Smooth muscle cell (in vitro differentiated cells): ENCODE measurements around the gene LY86. TPM values are rescaled to one million over a fixed set of nuclear protein-coding genes. Genes with fewer than 3 reads are reported as not detected.

Source experiments
- DNase-seq: peaks from one replicate; lab custom pipeline; 2025; ENCODE audit not compliant: unreplicated experiment; lab: John Stamatoyannopoulos, UW
- H2AFZ ChIP-seq: fragments of 200-600 bp; sonication (generic); 2 replicates; pipeline ENCODE4 v1.6.0; 2016; ENCODE audit warnings: antibody characterized with exemption, low read depth, mild to moderate bottlenecking
- H3F3A ChIP-seq: fragments of 200-600 bp; sonication (generic); 2 replicates; pipeline ENCODE4 v1.6.0; 2017; ENCODE audit warnings: antibody characterized with exemption, low read depth
- H3K27ac ChIP-seq: fragments of 200-600 bp; sonication (generic); 2 replicates; pipeline ENCODE4 v1.5.1; 2016; ENCODE audit warnings: low read depth, mild to moderate bottlenecking
- H3K27me3 ChIP-seq: fragments of 200-600 bp; sonication (generic); 2 replicates; pipeline ENCODE4 v1.6.1; 2016; ENCODE audit warnings: low read depth, mild to moderate bottlenecking
- H3K36me3 ChIP-seq: fragments of 200-600 bp; sonication (generic); 2 replicates; pipeline ENCODE4 v1.5.1; 2016; ENCODE audit warnings: low read depth
- H3K4me1 ChIP-seq: fragments of 200-600 bp; sonication (generic); 2 replicates; pipeline ENCODE4 v1.5.1; 2016; ENCODE audit warnings: low read depth
- H3K4me2 ChIP-seq: fragments of 200-600 bp; sonication (generic); 2 replicates; pipeline ENCODE4 v1.6.0; 2016; ENCODE audit warnings: mild to moderate bottlenecking
- H3K4me3 ChIP-seq: fragments of 200-600 bp; sonication (generic); 2 replicates; pipeline ENCODE4 v1.5.1; 2016; ENCODE audit warnings: mild to moderate bottlenecking
- H3K79me2 ChIP-seq: fragments of 200-600 bp; sonication (generic); 2 replicates; pipeline ENCODE4 v1.6.0; 2016; ENCODE audit warnings: low read depth, mild to moderate bottlenecking
- H3K9ac ChIP-seq: fragments of 200-600 bp; sonication (generic); 2 replicates; pipeline ENCODE4 v1.6.0; 2016; ENCODE audit warnings: low read depth
- H3K9me3 ChIP-seq: fragments of 200-600 bp; sonication (generic); replicated peaks from 2 replicates; pipeline ENCODE4 v1.5.1; 2016; ENCODE audit warnings: low read depth
- H4K20me1 ChIP-seq: fragments of 200-600 bp; sonication (generic); 2 replicates; pipeline ENCODE4 v1.6.0; 2016; ENCODE audit warnings: low read depth
- CTCF ChIP-seq: fragments of 200-600 bp; sonication (generic); IDR thresholded peaks from 2 replicates; pipeline ENCODE4 v1.5.1; 2017; ENCODE audit warnings: borderline replicate concordance, mild to moderate bottlenecking, antibody characterized with exemption; ENCODE audit not compliant: insufficient read depth, poor library complexity, severe bottlenecking
- WGBS: methylation state at CpG from one replicate; pipeline ENCODE4 v1.1.7; 2016; ENCODE audit warnings: low lambda C conversion rate; 5-methylcytosine and 5-hydroxymethylcytosine counted together
- polyA plus RNA-seq: library from polyadenylated mRNA; unstranded; fragments of >200 nt; fragmentation: Nextera tagmentation; extraction: Ambion mirVana; gene quantifications from 2 replicates; pipeline ENCODE4 v1.2.1, GENCODE V29; 2016
- total RNA-seq: library from RNA; depleted of rRNA; stranded (reverse); fragments of >200 nt; gene quantifications from 2 replicates; pipeline ENCODE4 v1.2.3, GENCODE V29; 2014

The LY86 gene
- total and polyA plus RNA-seq, 2 experiments from 2014 or later = not detected

- H3K27ac ChIP-seq = no peak overlapping the region
- no peaks in the 10 kb centered on the region for H3F3A ChIP-seq
- H3K4me1 ChIP-seq = no peaks in the 10 kb centered on the region
- 97% methylated on average over 1 of the region's 1 CpG for WGBS
- no peak overlapping the region for H3K4me2 ChIP-seq
- no peaks in the 10 kb centered on the region for H4K20me1 ChIP-seq
- no peak overlapping the region for H3K4me3 ChIP-seq
- TF ChIP-seq CTCF = no peak
- no peaks in the 10 kb centered on the region for H3K79me2 ChIP-seq
- no peaks in the 10 kb centered on the region for H3K36me3 ChIP-seq
- no peaks in the 10 kb centered on the region for H3K9me3 ChIP-seq
- no peak for DNase-seq
- H3K9ac ChIP-seq = no peak overlapping the region
- H3K27me3 ChIP-seq = no peaks in the 10 kb centered on the region
- no peak overlapping the region for H2AFZ ChIP-seq
Observed at GRCh38 chr6:6585003-6585311, 3.6 kb upstream of the LY86 start.

GRCh38 chr6:6586167-6586566 is 2.4 kb upstream of the LY86 start:
- H3K9ac ChIP-seq = no peak overlapping the region
- no peaks in the 10 kb centered on the region for H3K27me3 ChIP-seq
- 50% methylated on average over 2 of the region's 2 CpGs for WGBS
- no peak overlapping the region for H3K27ac ChIP-seq
- no peaks in the 10 kb centered on the region for H3K36me3 ChIP-seq
- H3K4me1 ChIP-seq = no peaks in the 10 kb centered on the region
- no peaks in the 10 kb centered on the region for H3K9me3 ChIP-seq
- no peaks in the 10 kb centered on the region for H3F3A ChIP-seq
- no peaks in the 10 kb centered on the region for H4K20me1 ChIP-seq
- no peak overlapping the region for H3K4me3 ChIP-seq
- H2AFZ ChIP-seq = no peak overlapping the region
- no peak for DNase-seq
- no peaks in the 10 kb centered on the region for H3K79me2 ChIP-seq
- H3K4me2 ChIP-seq = no peak overlapping the region
- TF ChIP-seq CTCF = no peak

GRCh38 chr6:6586671-6587526 is 1.6 kb upstream of the LY86 start:
- Histone ChIP-seq H3K79me2 (no peaks in the 10 kb centered on the region), H3K36me3 (no peaks in the 10 kb centered on the region), H4K20me1 (no peaks in the 10 kb centered on the region), H2AFZ (no peak overlapping the region), H3K4me1 (no peaks in the 10 kb centered on the region), H3F3A (no peaks in the 10 kb centered on the region), H3K27ac (no peak overlapping the region), H3K4me3 (no peak overlapping the region), H3K27me3 (no peaks in the 10 kb centered on the region), H3K4me2 (no peak overlapping the region), H3K9ac (no peak overlapping the region), H3K9me3 (no peaks in the 10 kb centered on the region)
- 95% methylated on average over 10 of the region's 10 CpGs for WGBS
- TF ChIP-seq CTCF = no peak
- no peak for DNase-seq

GRCh38 chr6:6587696-6588063 is 840 bp upstream of the LY86 start:
- Histone ChIP-seq H2AFZ (no peak overlapping the region), H3K9me3 (no peaks in the 10 kb centered on the region), H3K27me3 (no peaks in the 10 kb centered on the region), H3F3A (no peaks in the 10 kb centered on the region), H3K4me2 (no peak overlapping the region), H3K79me2 (no peaks in the 10 kb centered on the region), H4K20me1 (no peaks in the 10 kb centered on the region), H3K36me3 (no peaks in the 10 kb centered on the region), H3K9ac (no peak overlapping the region), H3K4me3 (no peak overlapping the region), H3K27ac (no peak overlapping the region), H3K4me1 (no peaks in the 10 kb centered on the region)
- 85% methylated on average over 1 of the region's 1 CpG for WGBS
- no peak for DNase-seq
- TF ChIP-seq CTCF = no peak
